PC-9 (cell line): ENCODE measurements around the gene VWA3B. TPM values are rescaled to one million over a fixed set of nuclear protein-coding genes. Genes with fewer than 3 reads are reported as not detected.

Source experiments
- BruUV-seq: library from RNA; stranded (reverse); fragments of 400-500 nt; replicated peaks from 2 replicates; lab custom pipeline; 2021; lab: Mats Ljungman, UMichigan
- CTCF ChIA-PET: fragments of 300-600 bp; sonication (Branson Sonifier 250); formaldehyde crosslinking; loops from one replicate; lab custom pipeline; 2022; ENCODE audit warnings: antibody characterized with exemption; lab: Charles Lee
- POLR2A ChIA-PET: fragments of 300-600 bp; sonication (Branson Sonifier 250); formaldehyde crosslinking; loops from one replicate; lab custom pipeline; 2022; ENCODE audit warnings: antibody characterized with exemption; ENCODE audit not compliant: unreplicated experiment; lab: Charles Lee
- DNase-seq, 2 experiments: peaks; one replicate each; pipeline versions ENCODE4 v3.0.0 to v3.0.0-alpha.2; 2015 to 2022; ENCODE audit warnings: mixed read lengths in 1 of 2
- H2AFZ ChIP-seq: fragments of 200-600 bp; sonication (generic); 2 replicates; pipeline ENCODE4 v1.8.1; 2017; ENCODE audit warnings: antibody characterized with exemption
- H3F3A ChIP-seq: fragments of 200-600 bp; sonication (generic); 2 replicates; pipeline ENCODE4 v1.8.1; 2017; ENCODE audit warnings: antibody characterized with exemption, mild to moderate bottlenecking, low read depth; ENCODE audit not compliant: insufficient read depth
- H3K27ac ChIP-seq: fragments of 200-600 bp; sonication (generic); 2 replicates; pipeline ENCODE4 v1.6.1; 2016; ENCODE audit warnings: mixed run types
- H3K27me3 ChIP-seq: fragments of 200-600 bp; sonication (generic); 2 replicates; pipeline ENCODE4 v1.6.1; 2016; ENCODE audit warnings: low read depth, mixed run types; ENCODE audit not compliant: insufficient read depth
- H3K36me3 ChIP-seq: fragments of 200-600 bp; sonication (generic); 2 replicates; pipeline ENCODE4 v1.6.1; 2016; ENCODE audit warnings: low read depth, mixed run types
- H3K4me1 ChIP-seq: fragments of 200-600 bp; sonication (generic); replicated peaks from 2 replicates; pipeline ENCODE4 v1.6.1; 2016; ENCODE audit warnings: mixed run types; ENCODE audit not compliant: insufficient read depth
- H3K4me2 ChIP-seq: fragments of 200-600 bp; sonication (generic); 2 replicates; pipeline ENCODE4 v1.6.1; 2017; ENCODE audit warnings: mixed run types
- H3K4me3 ChIP-seq: fragments of 200-600 bp; sonication (generic); 2 replicates; pipeline ENCODE4 v1.6.1; 2016; ENCODE audit warnings: mixed run types
- H3K79me2 ChIP-seq: fragments of 200-600 bp; sonication (generic); 2 replicates; pipeline ENCODE4 v1.6.1; 2017; ENCODE audit warnings: low read depth, mixed run types
- H3K9me2 ChIP-seq: fragments of 200-600 bp; sonication (generic); 2 replicates; pipeline ENCODE4 v1.8.1; 2017; ENCODE audit warnings: mild to moderate bottlenecking; ENCODE audit not compliant: insufficient read depth
- H3K9me3 ChIP-seq: fragments of 200-600 bp; sonication (generic); 2 replicates; pipeline ENCODE4 v1.8.1; 2016; ENCODE audit warnings: low read depth; ENCODE audit not compliant: insufficient read depth
- H4K20me1 ChIP-seq: fragments of 200-600 bp; sonication (generic); 2 replicates; pipeline ENCODE4 v1.8.1; 2017; ENCODE audit not compliant: insufficient read depth
- CTCF ChIP-seq: fragments of 200-600 bp; sonication (generic); conservative IDR thresholded peaks from 2 replicates; pipeline ENCODE4 v1.6.1; 2017; ENCODE audit warnings: mixed run types, antibody characterized with exemption, mild to moderate bottlenecking, moderate library complexity
- EZH2 ChIP-seq: fragments of 200-600 bp; sonication (generic); IDR thresholded peaks from 2 replicates; pipeline ENCODE4 v1.8.0; 2017; ENCODE audit warnings: antibody characterized with exemption, low read depth
- intact Hi-C: fragments of 100-400 bp; cut with micrococcal nuclease; formaldehyde crosslinking; loops from one replicate; pipeline ENCODE4 v1.10.0; 2022; ENCODE audit not compliant: unreplicated experiment
- total RNA-seq: library from RNA; stranded (reverse); gene quantifications from 2 replicates; pipeline ENCODE4 v1.2.3, GENCODE V29; 2021

The VWA3B gene
- total RNA-seq, 1 experiment from 2014 or later, result not detected

DNA sequence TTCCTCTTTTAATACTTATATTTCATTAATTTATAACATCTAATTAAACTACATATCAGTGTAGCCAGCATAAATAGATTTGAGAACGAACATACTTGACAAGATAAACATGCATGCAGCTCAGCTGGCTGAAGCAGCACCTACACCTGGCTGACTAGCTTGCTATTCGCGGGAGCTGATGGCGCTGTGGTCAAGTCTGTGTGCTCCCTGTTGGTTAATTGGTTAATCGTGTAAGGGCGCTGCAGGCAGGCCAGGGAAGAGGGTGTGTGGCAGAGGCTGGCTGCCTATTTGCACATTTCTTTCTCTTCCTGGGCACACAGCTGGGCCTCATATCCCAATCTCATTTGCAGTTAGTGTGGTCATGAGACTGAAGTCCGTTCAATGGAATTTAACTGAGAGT is 14.5 kb upstream of the VWA3B start:
- TF ChIP-seq EZH2, result no peak
- no peak for TF ChIP-seq CTCF
- Histone ChIP-seq H2AFZ (no peak overlapping the region), H3K9me3 (peaks cover 5% of the 10 kb centered on the region; the same call in 1 of the 2 replicates), H3K4me1 (no peaks in the 10 kb centered on the region), H3K36me3 (no peaks in the 10 kb centered on the region), H3K4me2 (no peak overlapping the region), H3K27ac (no peak overlapping the region), H3K79me2 (no peaks in the 10 kb centered on the region), H3K4me3 (no peak overlapping the region), H3K27me3 (no peaks in the 10 kb centered on the region), H3K9me2 (no peaks in the 10 kb centered on the region), H4K20me1 (no peaks in the 10 kb centered on the region), H3F3A (no peaks in the 10 kb centered on the region)
- BruUV-seq, result no TSS peak
- POLR2A ChIA-PET, result no interaction called here
- CTCF ChIA-PET, result no interaction called here
- intact Hi-C loops, result no loop called here
- peak in 1 of 2 experiments; percentile 21 for DNase-seq

DNA sequence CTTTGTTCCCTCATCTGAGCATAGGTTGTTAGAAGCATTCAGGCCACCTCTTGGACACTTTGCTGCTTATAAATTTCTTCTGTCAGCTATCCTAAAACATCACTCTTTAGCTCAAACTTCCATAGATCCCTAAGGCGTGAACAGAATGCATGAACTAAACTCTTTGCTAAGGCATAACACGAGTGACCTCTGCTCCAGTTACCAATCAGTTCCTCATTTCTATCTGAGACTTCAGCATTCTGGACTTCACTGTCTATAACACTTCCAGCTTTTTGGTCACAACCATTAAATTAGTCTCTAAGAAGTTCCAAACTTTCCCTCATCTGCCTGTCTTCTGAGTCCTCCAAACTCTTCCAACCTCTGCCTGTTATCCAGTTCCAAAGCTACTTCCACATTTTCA is 8.3 kb upstream of the VWA3B start:
- no peaks in the 10 kb centered on the region for H3K9me2 ChIP-seq
- H3K4me2 ChIP-seq, result no peak overlapping the region
- ChIA-PET CTCF (no interaction called here), POLR2A (interaction anchor here (0.5 kb wide), 1 partner anchor 306 kb away, joined by 6 read pairs; no protein-coding TSS in a partner anchor)
- no peaks in the 10 kb centered on the region for H3F3A ChIP-seq
- no peaks in the 10 kb centered on the region for H4K20me1 ChIP-seq
- no peak overlapping the region for H3K27ac ChIP-seq
- H3K4me1 ChIP-seq, result no peaks in the 10 kb centered on the region
- intact Hi-C loops, result no loop called here
- TF ChIP-seq CTCF (no peak), EZH2 (no peak)
- no peaks in the 10 kb centered on the region for H3K9me3 ChIP-seq
- no TSS peak for BruUV-seq
- no peaks in the 10 kb centered on the region for H3K79me2 ChIP-seq
- no peak overlapping the region for H3K4me3 ChIP-seq
- no peak for DNase-seq
- no peaks in the 10 kb centered on the region for H3K27me3 ChIP-seq
- H3K36me3 ChIP-seq, result no peaks in the 10 kb centered on the region
- H2AFZ ChIP-seq, result no peak overlapping the region

GRCh38 chr2:98084151-98084868 is 2.7 kb upstream of the VWA3B start:
- Histone ChIP-seq H3K4me1 (peaks cover 12% of the 10 kb centered on the region), H3K9me3 (no peaks in the 10 kb centered on the region), H3K79me2 (no peaks in the 10 kb centered on the region), H3K27me3 (no peaks in the 10 kb centered on the region), H3K27ac (no peak overlapping the region), H4K20me1 (no peaks in the 10 kb centered on the region), H3K36me3 (no peaks in the 10 kb centered on the region), H3K9me2 (no peaks in the 10 kb centered on the region), H3K4me3 (no peak overlapping the region), H3K4me2 (no peak overlapping the region), H3F3A (no peaks in the 10 kb centered on the region), H2AFZ (no peak overlapping the region)
- DNase-seq, result no peak
- ChIA-PET POLR2A (no interaction called here), CTCF (interaction anchor here (0.6 kb wide), 1 partner anchor 46 kb away, joined by 3 read pairs; no protein-coding TSS in a partner anchor)
- BruUV-seq, result no TSS peak
- intact Hi-C loops, result no loop called here
- TF ChIP-seq CTCF (no peak), EZH2 (no peak)
